NT2/D1 (cell line): ENCODE results near the gene SORCS3.

Experiments
- DNase-seq: peaks from one replicate; pipeline ENCODE4 v3.0.0-alpha.2; 2011; ENCODE audit warnings: low read depth, low spot score
- H3K27me3 ChIP-seq: 2 replicates; pipeline ENCODE4 v1.6.0; 2011; ENCODE audit warnings: mild to moderate bottlenecking; ENCODE audit not compliant: insufficient read length, insufficient read depth
- H3K36me3 ChIP-seq: 2 replicates; pipeline ENCODE4 v1.6.1; 2011; ENCODE audit warnings: mild to moderate bottlenecking, low read length, mixed read lengths; ENCODE audit not compliant: insufficient read depth, insufficient read length
- H3K4me1 ChIP-seq: 2 replicates; pipeline ENCODE4 v1.5.1; 2011; ENCODE audit not compliant: insufficient read depth, insufficient read length
- H3K4me3 ChIP-seq: 2 replicates; pipeline ENCODE4 v1.5.1; 2011; ENCODE audit warnings: low read depth; ENCODE audit not compliant: insufficient read length
- H3K9ac ChIP-seq: 2 replicates; pipeline ENCODE4 v1.6.0; 2011; ENCODE audit warnings: low read depth; ENCODE audit not compliant: insufficient read length
- H3K9me3 ChIP-seq: 2 replicates; pipeline ENCODE4 v1.5.1; 2011; ENCODE audit warnings: mild to moderate bottlenecking, low read length; ENCODE audit not compliant: insufficient read depth
- SUZ12 ChIP-seq: IDR thresholded peaks from 2 replicates; pipeline ENCODE4 v1.6.1; 2011; ENCODE audit not compliant: insufficient read length, insufficient read depth; ENCODE audit errors: extremely low read depth
- YY1 ChIP-seq: IDR thresholded peaks from 2 replicates; pipeline ENCODE4 v1.6.1; 2011; ENCODE audit not compliant: insufficient read length, insufficient read depth
- ZNF274 ChIP-seq: IDR thresholded peaks from 2 replicates; pipeline ENCODE4 v1.6.1; 2011; ENCODE audit warnings: mild to moderate bottlenecking, low read depth, low read length

Gene SORCS3

DNA sequence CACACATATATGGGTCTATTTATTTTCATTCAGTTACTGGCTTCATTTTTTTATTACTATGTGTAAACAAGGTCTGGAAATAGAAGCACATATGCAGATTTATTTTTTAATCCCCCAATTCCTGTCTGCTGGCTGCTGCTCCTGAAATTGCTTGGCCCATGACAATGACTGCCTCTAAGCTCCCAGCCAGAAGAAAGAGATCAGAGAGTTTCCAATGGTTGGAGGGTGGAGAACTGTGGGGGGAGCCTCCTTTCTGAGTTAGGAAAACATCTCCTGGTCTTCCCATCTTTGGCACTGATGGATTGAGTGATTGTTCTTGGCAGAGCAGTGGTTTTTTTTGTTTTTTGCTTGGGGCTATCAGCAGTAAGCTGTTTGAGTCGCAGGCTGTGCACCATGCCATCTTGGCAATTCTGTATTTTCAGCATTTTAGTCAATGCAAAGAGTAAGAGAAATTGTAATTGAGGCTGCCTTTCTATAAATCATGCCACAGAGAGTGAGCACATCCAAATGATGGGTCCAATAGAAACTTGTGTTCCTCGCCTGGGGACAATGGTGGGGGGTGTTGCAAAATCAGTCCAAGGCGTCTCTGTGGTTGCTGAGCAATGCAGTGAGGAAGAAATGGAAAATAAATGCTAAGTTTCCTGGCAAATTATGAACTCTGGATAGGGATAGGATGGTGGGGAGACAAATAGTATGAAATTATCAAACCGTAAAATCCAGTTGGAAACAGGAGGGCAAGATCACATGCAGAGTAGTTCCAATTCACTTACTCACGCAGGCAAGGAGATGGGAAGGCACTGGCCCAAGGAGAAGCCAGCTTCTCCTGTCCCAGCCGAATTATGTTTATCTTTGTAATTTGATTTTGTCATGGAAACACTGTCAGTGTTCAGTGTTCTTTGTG is 382.4 kb downstream of the SORCS3 start:
- Histone ChIP-seq H3K27me3 (no peaks in the 10 kb centered on the region), H3K4me3 (no peak overlapping the region), H3K9me3 (no peaks in the 10 kb centered on the region), H3K36me3 (no peaks in the 10 kb centered on the region), H3K9ac (no peak overlapping the region), H3K4me1 (peaks cover 6% of the 10 kb centered on the region)
- no peak for DNase-seq
- TF ChIP-seq SUZ12 (no peak), YY1 (no peak), ZNF274 (no peak)

DNA sequence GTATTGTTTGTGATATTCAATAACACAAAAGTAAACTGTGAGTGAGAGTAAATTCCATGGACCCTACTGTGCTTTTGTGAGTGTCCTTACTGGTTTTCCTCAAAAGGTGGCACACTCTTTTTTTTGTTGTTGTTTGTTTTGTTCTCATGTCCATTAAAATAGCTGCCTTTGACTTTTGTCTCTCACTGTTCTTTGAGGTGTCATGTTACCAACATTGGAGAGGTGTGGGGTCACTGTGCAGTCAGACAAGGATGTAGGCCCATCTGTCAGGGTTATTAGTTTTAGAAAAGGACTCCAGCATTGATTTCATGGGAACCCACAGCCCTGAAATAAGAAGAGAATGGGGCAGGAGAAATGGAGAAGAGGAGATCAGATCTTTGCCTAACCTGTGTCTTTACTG is 383.1 kb downstream of the SORCS3 start:
- Histone ChIP-seq H3K27me3 (no peaks in the 10 kb centered on the region), H3K36me3 (no peaks in the 10 kb centered on the region), H3K4me1 (peaks cover 6% of the 10 kb centered on the region), H3K4me3 (no peak overlapping the region), H3K9me3 (no peaks in the 10 kb centered on the region), H3K9ac (no peak overlapping the region)
- TF ChIP-seq SUZ12 (no peak), ZNF274 (no peak), YY1 (no peak)
- no peak for DNase-seq

DNA sequence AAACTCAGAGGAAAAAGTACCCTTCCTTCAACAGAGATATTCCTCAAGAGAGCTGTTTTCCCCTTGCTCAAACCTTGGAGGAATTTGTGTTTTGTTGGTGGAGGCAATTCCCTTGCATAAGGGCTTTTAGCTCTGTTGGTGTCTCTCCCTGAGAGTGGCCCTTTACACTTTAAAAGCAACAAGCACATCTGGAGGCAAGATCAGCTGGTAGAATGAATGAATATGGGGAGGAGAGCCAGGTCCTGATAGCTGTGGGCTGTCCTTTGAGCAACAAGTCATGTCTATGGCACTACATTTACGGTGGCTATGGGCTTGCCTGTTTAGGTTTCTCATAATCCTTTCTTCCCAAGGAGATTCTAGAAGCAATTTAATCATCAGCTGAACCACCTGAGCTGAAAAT is 384.0 kb downstream of the SORCS3 start:
- H3K4me1 ChIP-seq: peaks cover 6% of the 10 kb centered on the region
- DNase-seq: no peak
- H3K36me3 ChIP-seq: no peaks in the 10 kb centered on the region
- H3K27me3 ChIP-seq: no peaks in the 10 kb centered on the region
- TF ChIP-seq YY1 (no peak), ZNF274 (no peak), SUZ12 (no peak)
- H3K9me3 ChIP-seq: no peaks in the 10 kb centered on the region
- H3K9ac ChIP-seq: no peak overlapping the region
- H3K4me3 ChIP-seq: no peak overlapping the region

DNA sequence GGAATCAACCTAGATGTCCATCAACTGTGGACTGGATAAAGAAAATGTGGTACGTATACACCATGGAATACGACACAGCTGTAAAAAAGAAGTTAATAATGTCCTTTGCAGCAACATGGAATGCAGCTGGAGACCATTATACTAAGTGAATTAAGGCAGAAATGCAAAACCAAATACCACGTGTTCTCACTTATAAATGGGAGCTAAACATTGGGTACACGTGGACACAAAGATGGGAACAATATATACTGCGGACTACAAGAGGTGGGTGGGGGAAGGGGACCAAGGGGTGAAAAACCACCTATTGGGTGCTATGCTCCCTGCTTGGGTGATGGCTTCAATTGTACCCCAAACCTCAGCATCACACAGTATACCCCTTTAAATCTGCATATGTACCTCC is 385.5 kb downstream of the SORCS3 start:
- Histone ChIP-seq H3K9ac (no peak overlapping the region), H3K9me3 (no peaks in the 10 kb centered on the region), H3K27me3 (no peaks in the 10 kb centered on the region), H3K4me3 (no peak overlapping the region), H3K36me3 (no peaks in the 10 kb centered on the region), H3K4me1 (peaks cover 6% of the 10 kb centered on the region)
- TF ChIP-seq ZNF274: no peak
- TF ChIP-seq SUZ12: no peak
- no peak for TF ChIP-seq YY1
- DNase-seq: no peak

DNA sequence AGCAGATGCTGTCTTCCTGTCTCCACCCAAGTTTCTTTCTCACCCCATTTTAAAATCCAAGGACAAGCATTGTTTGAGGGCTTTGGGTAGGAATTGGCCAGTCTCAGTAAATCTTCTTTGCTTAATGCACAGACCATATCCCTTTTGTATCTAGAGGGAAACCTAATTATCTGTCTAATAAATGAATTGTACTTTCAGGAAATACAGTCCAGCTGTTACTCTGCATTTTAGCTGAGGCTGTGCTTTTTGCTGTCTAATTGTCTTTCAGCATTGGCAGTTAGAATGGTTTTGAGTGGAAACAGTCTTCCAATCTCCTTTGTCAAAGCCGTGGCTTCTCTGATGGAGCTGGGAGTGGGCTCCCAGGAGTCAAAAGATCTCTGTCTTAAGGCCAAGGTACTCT is 388.2 kb downstream of the SORCS3 start:
- TF ChIP-seq ZNF274: no peak
- no peak for TF ChIP-seq SUZ12
- no peak for TF ChIP-seq YY1
- no peaks in the 10 kb centered on the region for H3K9me3 ChIP-seq
- no peaks in the 10 kb centered on the region for H3K36me3 ChIP-seq
- no peaks in the 10 kb centered on the region for H3K27me3 ChIP-seq
- no peak overlapping the region for H3K4me3 ChIP-seq
- no peak overlapping the region for H3K9ac ChIP-seq
- no peak for DNase-seq
- no peaks in the 10 kb centered on the region for H3K4me1 ChIP-seq

DNA sequence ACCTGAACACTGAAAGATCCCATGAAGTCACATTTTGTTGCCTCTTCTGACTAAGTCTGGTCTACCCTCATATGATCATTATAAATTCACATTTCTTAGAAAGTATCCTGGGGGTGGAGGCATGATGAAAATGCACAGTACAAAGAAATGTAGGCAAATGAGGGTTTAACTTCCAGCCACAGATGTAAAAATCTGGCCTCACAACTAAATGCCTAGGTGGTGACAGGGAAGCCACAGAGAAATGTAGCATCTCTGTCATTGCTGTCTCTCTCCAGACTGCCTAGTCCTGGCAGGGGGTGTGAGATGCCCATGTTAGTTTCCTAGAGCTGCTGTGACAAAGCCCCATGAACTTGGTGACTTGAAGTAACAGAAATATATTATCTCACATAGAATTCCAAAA is 395.9 kb downstream of the SORCS3 start:
- Histone ChIP-seq H3K36me3 (no peaks in the 10 kb centered on the region), H3K27me3 (no peaks in the 10 kb centered on the region), H3K4me3 (no peak overlapping the region), H3K9me3 (no peaks in the 10 kb centered on the region), H3K9ac (no peak overlapping the region), H3K4me1 (no peaks in the 10 kb centered on the region)
- DNase-seq: no peak
- TF ChIP-seq ZNF274: no peak
- TF ChIP-seq YY1: no peak
- no peak for TF ChIP-seq SUZ12

DNA sequence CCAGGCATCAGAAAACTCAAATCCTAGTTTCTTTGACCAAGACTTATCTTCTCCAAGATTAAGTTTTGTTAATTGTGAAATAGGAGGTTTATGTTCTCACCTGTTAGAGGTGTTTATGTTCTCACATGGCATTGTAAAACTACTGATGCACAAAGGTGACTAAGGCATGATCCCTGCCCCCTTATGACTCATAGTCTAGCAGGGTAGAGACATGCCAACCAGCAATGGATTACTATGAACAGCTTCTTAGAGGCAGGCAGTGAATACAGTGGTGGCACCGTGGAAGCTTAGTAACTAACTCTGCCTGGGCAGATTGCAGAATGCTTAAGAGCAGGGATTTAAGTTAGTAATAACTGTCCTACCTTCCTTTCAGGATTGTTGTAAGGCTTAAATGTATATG is 400.9 kb downstream of the SORCS3 start:
- no peak for DNase-seq
- Histone ChIP-seq H3K4me1 (no peaks in the 10 kb centered on the region), H3K4me3 (no peak overlapping the region), H3K9me3 (no peaks in the 10 kb centered on the region), H3K36me3 (no peaks in the 10 kb centered on the region), H3K27me3 (no peaks in the 10 kb centered on the region), H3K9ac (no peak overlapping the region)
- TF ChIP-seq SUZ12 (no peak), ZNF274 (no peak), YY1 (no peak)
